DMS 273 (cell line): ENCODE data around the gene MED7.
"Not testable (repeated sequence)": the region's sequence is repeated elsewhere in the genome, so short reads cannot be mapped to it uniquely, and the experiment has no call there.

Experiments
- DNase-seq: peaks from one replicate; lab custom pipeline; 2025; ENCODE audit not compliant: unreplicated experiment; lab: John Stamatoyannopoulos, UW

The MED7 gene, protein sequence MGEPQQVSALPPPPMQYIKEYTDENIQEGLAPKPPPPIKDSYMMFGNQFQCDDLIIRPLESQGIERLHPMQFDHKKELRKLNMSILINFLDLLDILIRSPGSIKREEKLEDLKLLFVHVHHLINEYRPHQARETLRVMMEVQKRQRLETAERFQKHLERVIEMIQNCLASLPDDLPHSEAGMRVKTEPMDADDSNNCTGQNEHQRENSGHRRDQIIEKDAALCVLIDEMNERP

DNA sequence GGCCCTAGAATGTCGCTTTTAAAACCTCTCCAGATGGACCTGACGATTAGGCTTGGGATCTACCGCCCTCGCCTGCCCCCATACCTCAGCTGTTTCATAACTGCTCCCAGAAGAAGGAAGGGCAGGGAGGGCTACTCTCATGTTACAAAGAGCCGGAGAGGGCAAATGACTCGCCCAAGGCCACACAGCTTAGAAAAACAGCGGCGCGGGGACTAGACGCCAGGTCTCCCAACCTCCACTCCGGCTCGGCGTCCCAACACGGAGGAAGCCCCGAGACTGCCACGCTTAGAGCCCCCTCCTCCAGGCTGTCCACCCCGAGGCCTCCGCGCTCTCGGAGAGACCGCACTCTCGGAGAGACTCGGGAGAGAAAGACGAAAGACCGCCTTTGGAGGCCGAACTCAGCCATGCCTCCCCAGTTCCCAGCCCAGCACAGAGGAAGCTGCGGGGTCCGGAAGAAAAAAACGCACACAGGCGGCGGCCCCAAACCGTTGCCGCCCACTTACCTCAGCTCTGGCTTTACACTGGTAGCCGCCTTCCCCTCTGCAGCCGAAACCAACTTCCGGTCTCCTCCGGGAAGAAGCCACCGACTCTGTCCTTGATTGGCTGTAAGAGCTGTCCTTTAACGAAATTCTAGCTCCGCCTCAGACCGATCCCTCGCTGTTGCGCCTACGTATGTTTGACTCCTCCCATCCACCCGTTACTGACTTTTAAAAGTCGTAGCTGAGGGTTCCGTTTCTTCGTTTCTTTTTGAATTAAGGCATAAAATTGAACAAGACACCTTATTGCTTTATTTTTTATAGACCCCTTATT is at the start of gene MED7:
Gene MED7, minus strand, starts transcription at position 549 of the 810 bp plus-strand sequence. CDS start 3,434 bp downstream, outside the sequence.
- peak; percentile 99 for DNase-seq

DNA sequence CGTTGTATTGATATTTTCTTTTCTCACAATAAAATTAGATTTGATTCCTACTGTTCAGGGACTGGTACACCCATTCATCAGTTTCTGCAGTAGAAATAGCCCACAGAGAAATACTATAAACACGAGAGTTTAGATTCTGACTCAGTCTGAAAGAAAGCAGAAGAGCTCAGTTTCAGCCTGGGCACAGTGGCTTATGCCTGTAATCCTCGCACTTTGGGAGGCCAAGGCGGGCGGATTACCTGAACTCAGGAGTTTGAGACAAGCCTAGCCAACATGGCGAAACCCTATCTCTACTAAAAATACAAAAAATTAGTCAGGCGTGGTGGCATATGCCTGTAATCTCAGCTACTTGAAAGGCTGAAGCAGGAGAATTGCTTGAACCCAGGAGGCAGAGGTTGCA is 46.6 kb upstream of the MED7 start:
- DNase-seq = no peak

DNA sequence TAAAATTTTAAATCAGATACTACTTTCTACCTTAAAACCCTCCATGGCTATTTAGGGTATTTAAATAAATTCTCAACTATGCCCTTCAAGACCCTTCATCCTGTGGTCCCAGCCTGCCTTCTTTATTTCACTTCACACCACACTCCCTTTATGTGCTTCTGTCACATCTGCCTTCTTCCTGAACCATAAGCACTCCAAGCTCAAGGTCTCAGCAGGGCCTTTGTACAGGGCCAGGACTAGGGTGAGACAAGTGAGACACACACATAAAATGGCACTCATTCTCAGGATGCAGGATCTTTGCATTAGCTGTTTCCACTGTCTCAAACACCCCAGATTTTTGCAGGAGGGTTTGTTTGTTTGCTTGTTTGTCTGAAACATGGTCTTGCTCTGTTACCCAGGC is 45.6 kb upstream of the MED7 start:
- DNase-seq = no peak

DNA sequence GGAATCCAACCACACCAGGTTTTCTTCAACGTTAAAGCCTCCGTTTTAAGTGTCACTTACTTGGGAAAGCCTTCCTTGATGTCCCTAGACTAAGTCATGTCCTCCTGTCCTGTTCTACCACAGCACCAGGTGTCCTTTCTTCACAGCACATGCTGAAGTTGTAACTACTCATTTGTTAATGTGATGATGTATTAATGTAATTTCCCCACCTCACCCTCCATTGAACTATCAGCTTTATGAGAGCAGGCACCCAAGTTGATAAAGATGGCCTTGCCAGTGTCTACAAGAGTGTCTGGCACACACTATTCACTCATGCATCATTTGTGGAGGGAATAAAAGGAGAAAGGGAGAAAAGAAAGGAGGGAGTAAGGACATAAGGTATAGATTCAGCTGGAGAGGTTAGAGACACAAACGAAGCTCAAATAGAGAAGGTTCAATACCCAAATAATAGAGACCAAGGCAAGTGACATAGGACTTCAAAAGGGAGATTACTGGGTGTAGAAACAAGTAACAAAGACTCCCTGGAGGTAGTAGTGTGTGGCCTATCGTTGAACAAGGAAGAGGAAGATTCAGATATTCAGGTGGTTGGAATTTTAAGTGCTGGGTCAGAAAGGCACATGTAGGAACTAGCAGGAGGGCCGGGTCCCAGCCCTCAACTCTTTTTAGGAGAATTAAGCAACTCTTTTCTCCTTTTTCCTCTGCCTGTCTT is 44.5 kb upstream of the MED7 start:
- no peak for DNase-seq

DNA sequence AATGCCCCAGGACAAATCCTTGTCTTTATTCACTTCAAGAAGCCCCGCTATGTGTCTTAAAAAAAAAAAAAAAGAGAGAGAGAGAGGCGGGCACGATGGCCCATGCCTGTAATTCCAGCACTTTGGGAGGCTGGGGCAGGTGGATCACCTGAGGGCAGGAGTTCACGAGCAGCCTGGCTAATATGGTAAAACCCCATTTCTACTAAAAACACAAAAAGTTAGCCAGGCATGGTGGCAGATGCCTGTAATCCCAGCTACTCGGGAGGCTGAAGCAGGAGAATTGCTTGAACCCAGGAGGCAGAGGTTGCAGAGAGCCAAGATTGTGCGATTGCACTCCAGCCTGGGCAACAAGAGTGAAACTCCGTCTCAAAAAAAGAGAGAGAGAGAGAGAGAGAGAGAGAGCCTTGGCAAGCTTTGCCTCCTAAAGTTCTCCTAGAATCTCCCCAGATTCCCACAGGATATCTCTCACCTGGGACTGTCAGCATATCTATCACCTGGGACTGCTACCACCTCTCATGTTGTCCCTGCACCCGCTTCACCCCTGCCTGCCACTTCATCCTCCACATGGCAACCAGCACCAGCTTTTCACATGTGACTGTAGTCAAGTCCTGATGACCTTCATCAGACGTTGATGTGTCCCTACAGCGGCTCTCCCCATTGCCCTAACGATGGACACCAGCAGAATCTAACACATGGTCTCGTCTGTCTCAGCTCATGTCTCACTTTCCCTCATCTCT is 43.8 kb upstream of the MED7 start:
- DNase-seq = no peak

DNA sequence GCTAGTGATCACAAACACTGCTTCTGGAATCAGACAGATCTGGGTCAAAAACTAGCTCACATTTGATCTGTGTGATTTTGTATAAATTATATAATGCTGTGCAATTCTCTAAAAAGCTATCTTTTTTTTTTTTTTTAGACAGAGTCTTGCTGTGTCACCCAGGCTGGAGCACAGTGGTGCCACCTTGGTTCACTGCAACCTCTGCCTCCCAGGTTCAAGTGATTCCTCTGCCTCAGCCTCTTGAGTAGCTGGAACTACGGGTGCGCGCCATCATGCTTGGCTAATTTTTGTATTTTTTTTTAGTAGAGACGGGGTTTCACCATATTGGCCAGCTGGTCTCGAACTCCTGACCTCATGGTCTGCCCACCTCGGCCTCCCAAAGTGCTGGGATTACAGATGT is 42.5 kb upstream of the MED7 start:
- DNase-seq = not testable (repeated sequence)

DNA sequence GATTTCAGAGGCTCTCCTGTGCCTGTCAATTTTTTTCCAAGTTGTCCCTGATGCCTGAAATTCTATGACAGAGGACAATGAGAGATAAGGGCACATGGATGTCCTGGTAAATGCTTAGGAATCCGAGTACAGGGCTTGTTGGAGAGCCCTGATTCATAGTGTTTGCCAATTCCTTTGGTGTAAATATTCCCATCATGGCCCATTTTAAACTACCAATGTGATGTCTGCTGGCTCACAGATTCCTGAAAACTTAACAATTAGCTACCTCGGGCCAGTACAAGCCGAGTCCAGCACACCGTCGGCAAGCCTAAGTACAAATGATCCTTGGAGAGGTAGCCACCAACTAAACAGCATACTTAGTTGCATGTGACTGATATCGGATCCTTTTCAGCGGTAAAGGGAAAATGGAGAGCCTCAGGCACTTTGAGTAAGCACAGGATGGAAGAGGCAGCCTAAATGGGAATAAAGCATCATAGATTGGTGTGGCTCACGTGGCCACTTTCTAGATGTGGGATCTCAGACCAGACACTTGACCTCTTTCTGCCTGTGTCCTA is 41.5 kb upstream of the MED7 start:
- DNase-seq = no peak

DNA sequence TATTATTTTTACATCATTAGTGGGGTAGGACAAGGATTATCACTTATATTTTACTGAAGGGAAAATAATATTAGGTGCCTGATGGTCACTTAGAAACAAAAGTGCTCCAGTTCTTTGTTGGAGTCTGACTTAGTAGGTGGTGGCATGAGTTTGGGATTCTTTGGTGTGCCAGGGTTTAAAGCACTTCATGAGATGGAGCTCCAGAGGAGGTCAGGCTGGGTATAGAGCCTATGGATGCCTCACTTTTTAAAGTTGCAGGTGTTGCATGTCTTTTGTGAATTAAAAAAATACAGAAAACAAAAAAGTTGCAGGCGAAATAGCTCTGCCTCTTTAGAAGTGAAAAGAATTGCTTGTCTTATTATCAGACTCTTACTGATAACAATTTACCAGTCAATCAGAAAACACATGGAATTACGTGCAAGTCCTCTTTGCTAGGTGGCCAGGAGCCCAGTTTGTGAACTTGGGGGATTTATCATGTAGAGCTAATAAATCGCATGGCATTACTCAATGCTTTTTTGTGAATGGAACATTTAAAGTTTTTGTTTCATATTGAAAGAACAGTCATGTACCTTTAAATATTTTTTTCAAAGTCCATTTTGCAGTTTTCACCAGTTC is 39.6 kb upstream of the MED7 start:
- DNase-seq = no peak

DNA sequence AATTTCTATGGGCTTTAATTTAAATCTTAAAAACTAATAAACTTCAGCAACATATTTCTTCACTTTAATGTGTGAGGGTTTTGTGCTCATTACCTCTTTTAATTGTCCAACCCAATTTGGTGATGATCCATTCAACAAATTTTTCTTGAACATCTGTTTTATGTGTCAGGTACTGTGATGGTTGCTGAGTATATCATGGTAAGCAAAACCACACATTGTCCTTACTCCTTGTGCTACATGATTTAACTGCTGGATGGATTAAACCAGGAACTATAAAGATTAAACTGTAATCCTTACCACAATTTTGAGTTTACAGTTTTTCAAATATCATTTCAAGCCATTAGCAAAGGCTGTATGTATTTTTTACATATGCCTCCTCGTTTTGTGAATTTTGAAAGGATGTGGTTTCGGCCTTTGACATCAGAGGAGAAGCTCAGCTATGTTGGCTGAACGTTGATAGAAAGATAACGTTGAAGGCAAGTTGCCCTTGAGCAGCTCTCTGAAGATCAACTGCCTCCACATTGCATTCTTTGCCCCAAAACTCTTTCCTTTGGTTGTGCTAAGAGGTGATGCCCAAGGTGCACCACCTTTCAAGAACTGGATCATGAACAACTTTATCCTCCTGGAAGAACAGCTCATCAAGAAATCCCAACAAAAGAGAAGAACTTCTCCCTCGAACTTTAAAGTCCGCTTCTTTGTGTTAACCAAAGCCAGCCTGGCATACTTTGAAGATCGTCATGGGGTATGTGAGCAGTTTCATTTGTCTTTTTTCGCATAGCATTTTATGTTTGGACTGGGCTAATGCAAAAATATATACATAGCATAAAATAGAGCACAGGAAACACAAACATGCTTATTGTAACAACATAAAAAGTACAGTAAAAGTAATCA is 38.0 kb upstream of the MED7 start, which contains the start of gene ITK:
Gene ITK, plus strand, starts transcription at position 467 of the 891 bp plus-strand sequence. Its CDS starts 138 bp downstream, at position 605.
- no peak for DNase-seq

DNA sequence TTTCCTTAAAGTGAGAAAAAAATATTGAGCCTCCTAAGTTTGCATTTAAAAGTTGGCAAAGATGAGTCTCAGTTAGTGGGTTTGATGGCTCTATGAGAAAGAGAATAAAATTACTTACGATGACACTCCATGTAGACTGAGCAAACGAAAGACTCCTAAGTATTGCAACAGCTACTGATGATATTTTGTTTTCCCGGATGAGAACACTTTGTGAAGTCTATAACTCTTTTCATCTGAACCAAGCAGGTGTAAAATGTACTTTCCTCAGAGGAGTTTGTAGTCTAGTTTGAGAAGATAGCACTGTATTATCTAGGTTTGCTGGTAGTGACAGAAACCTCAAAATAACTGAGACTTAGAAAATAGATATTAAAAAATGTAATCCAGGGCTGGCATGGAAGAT is 36.3 kb upstream of the MED7 start:
- DNase-seq = no peak

DNA sequence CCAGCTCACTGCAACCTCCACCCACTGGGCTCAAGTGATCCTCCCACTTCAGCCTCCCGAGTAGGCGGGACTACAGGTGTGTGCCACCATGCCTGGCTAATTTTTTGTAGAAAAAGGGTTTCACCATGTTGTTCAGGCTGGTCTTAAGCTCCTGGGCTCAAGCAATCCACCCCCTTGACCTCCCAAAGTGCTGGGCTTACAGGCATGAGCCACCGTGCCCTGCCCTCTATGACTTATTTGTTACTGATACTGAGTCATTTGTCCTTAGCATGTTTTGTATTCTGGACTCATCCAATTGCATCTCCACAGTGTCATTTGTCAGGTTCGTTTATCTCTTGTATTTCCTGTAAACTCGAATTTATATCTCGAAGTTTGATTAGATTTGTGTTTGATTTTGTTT is 35.3 kb upstream of the MED7 start:
- no peak for DNase-seq

DNA sequence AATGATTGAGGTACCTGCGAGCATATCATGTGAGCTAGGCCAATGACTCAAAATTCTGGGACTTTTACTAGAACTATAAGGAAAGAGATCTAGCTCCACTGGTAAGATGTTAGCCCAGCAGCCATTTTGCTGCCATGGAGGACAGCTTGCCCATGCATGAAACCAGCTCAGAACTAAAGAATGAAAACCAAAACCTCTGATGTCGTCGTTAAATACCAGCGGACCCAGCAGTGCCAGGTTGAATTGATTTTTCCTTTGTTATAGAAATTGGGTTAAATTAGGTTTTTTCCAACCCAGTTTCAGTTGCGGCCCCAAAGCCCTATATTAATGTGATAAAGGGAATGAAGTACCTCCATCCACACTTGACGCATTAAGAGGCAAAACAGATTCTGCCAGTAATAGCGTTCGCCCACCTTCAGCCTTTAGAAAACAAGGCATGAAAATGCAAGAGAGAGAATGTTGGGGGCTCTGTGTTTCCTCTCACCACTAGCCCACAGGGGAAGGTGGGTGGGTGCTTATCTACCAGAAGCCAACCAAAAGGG is 32.5 kb upstream of the MED7 start:
- DNase-seq = no peak

DNA sequence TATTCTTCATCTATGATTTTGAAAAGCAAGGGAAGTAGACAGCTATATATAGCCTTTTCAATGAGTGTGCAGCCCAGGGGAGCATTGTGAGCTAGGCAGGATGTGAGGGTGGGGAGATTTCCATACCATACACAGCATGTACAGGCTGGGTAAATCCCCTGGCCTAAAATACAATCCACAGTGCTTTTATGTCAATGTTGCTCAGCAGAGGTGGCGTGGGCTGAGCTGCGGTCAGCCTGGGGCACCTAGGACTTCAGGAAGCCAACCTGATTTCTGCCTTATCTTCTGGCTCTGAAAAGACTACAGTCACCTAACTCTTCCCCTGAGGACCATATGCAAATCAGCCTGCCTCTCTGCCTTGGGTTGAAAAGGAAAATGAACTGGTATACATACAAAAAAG is 29.7 kb upstream of the MED7 start:
- no peak for DNase-seq

DNA sequence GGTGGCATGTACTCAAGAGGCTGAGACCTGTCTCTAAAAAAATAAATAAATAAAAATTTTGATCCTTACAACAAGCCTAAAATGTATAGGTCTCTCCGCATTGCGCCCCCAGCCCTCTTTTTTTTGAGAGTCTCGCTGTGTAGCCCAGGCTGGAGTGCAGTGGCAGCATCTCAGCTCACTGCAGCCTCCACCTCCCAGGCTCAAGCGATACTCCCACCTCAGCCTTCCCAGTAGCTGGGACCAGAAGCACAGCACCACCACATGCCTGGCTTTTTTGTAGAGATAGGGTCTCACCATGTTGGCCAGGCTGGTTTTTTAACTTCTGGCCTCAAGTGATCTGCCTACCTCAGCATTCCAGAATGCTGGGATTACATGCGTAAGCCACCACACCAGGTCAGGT is 25.6 kb upstream of the MED7 start:
- no peak for DNase-seq

DNA sequence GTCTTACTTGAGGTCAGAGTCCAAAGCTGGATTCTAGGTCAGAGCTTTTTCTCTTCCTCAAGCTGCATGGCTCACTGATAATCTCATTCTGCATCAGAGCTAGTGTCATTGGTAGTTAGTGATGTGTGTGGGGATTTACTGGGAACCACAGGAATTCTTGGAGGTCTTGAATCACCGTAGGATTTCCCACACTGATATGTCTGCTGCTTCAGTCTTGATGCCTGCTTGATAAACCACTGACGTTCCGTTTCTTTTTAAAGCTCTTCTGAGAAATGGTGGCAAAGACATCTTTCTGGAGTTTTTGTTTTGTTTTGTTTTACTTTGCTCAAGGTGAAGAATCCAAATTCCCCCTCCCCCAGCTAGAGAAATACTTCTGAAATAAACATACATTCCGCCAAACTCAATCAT is 24.6 kb upstream of the MED7 start:
- DNase-seq = no peak

DNA sequence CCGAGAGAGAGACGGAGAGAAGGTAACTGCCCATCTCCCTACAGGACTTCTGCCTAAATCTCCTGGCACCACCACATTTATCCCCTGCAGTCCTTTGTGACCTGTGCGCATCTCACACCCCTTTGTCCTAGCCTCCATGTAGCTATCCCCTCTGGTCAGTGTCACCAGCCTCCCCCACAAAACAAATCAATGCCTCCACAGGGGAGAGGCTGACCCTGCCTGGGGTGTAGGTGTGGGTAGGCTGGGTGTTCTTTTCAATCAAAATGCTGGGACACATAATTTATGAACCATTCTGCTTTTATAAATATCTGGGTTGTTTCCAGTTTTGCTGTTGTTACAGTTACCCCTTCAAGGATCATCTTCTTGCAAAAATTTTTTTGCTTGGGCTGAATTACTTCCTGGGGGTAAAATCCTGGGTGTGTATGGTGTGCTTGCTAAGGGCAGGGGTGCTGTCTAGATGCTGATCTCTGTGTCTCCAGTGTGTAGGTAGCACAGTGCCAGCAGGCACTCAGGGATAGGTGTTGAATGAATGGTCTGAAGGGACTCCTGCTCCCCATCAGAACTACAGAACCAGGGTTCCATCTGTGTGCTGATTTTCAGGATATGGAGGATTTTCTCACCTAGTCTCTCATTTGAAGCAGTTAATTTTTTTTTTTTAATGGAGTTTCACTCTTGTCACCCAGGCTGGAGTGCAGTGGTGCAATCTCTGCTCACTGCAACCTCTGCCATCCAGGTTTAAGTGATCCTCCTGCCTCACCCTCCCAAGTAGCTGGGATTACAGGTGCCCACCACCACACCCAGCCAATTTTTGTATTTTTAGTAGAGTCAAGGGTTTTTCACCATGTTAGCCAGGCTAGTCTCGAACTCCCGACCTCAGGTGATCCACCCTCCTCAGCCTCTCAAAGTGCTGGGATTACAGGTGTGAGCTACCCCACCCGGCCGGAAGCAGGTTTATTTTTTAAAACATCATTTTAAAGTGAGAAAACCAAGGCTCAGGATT is 23.8 kb upstream of the MED7 start, which contains the start of gene GARIN3:
Gene GARIN3, minus strand, starts transcription at position 51 of the 1,000 bp plus-strand sequence. CDS start 96 bp downstream, outside the sequence.
- DNase-seq = no peak

DNA sequence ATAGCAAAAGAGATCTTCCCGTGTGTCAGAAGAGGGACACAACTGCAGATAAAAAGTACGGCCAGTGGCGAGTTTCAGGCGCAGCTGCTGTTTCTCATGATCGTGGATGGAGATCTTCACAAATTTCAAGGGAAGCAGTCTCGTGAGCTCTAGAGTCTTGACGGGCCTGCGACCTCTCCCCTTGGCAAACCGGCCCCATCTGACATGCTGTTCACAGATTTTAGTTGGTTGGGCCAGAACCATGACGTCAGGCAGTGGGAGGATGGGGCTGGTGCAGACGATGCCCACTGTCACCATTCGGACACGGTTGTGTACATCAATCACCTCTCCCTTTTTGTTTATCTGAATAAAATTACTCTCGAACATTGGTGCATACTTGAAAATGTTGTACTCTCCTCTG is 23.0 kb upstream of the MED7 start:
- no peak for DNase-seq

DNA sequence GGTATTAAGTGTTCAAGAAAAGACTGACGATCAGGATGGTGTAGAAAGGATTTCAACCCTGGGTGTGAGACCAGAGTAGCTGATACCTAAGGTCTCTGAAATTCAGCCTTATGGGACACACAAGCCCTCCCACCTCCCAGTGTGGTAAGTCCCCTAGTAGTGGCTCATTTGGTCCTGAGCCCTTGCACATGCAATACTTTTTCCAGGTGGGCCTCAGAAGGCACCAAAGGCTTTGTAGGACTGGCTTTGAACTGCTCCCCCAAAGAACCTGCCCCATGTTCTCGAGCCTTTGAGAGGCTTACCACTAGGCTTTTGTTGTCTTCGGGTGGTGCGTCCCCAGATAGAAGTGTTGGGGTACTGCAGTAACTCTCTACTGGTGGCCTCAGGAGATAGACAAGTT is 22.6 kb upstream of the MED7 start:
- no peak for DNase-seq
